H1 (cell line): ENCODE data around the gene MIPEP. TPM values are rescaled to one million over a fixed set of nuclear protein-coding genes. Genes with fewer than 3 reads are reported as not detected.

ENCODE experiments used
- CTCF ChIA-PET: fragments of 300-600 bp; sonication (Branson Sonifier 250); formaldehyde crosslinking; loops from one replicate; lab custom pipeline; 2021; ENCODE audit not compliant: partially characterized antibody; lab: Charles Lee
- POLR2A ChIA-PET: fragments of 300-600 bp; sonication (Branson Sonifier 250); formaldehyde crosslinking; loops from one replicate; lab custom pipeline; 2021; ENCODE audit warnings: inconsistent platforms; ENCODE audit not compliant: partially characterized antibody; lab: Charles Lee
- DNase-seq, 2 experiments: peaks; one replicate each; pipeline versions ENCODE4 v3.0.0 to v3.0.0-alpha.2; 2010 to 2022; ENCODE audit warnings: low spot score in 2 of 2, low read depth in 1 of 2, mixed read lengths in 1 of 2
- FAIRE-seq: peaks from 2 replicates; lab custom pipeline; 2011; peaks lifted over from hg19 to GRCh38; lab: Jason Lieb, UNC
- H2AFZ ChIP-seq: 2 replicates; pipeline ENCODE4 v1.8.1; 2012; ENCODE audit warnings: low read length, inconsistent platforms
- H2AK5ac ChIP-seq: 2 replicates; pipeline ENCODE4 v1.6.1; 2013; ENCODE audit warnings: low read depth, low read length
- H2BK120ac ChIP-seq: replicated peaks from 2 replicates; pipeline ENCODE3; 2013; ENCODE audit warnings: low read depth, low read length, inconsistent platforms
- H2BK12ac ChIP-seq: 2 replicates; pipeline ENCODE4 v1.6.1; 2013; ENCODE audit warnings: low read depth, low read length
- H2BK15ac ChIP-seq: 2 replicates; pipeline ENCODE4 v1.6.1; 2013; ENCODE audit warnings: low read length
- H2BK20ac ChIP-seq: 2 replicates; pipeline ENCODE4 v1.6.1; 2013; ENCODE audit warnings: low read length
- H2BK5ac ChIP-seq: 2 replicates; pipeline ENCODE4 v1.6.1; 2013; ENCODE audit warnings: low read depth, low read length
- H3K14ac ChIP-seq: 2 replicates; pipeline ENCODE4 v1.6.1; 2013; ENCODE audit warnings: inconsistent platforms; ENCODE audit not compliant: insufficient read length
- H3K18ac ChIP-seq: 2 replicates; pipeline ENCODE4 v1.6.1; 2013; ENCODE audit warnings: low read length; ENCODE audit errors: extremely low read depth
- H3K23ac ChIP-seq: 2 replicates; pipeline ENCODE4 v1.6.1; 2013; ENCODE audit warnings: inconsistent platforms; ENCODE audit not compliant: insufficient read length
- H3K23me2 ChIP-seq: 2 replicates; pipeline ENCODE4 v1.6.1; 2013; ENCODE audit warnings: low read depth, low read length
- H3K27ac ChIP-seq: 2 replicates; pipeline ENCODE4 v1.6.1; 2011; ENCODE audit warnings: low read depth, low read length, inconsistent platforms
- H3K27me3 ChIP-seq, 4 experiments: replicated peaks in 1 of 4; 1 replicate in 1 of 4; 2 replicates in 3 of 4; pipeline versions ENCODE4 v1.6.1 to v1.8.1; 2011 to 2013; ENCODE audit warnings: low read length in 3 of 4, mild to moderate bottlenecking in 3 of 4, inconsistent platforms in 2 of 4, mixed read lengths in 2 of 4, moderate library complexity in 1 of 4; ENCODE audit not compliant: control insufficient read depth in 3 of 4, insufficient read depth in 3 of 4; ENCODE audit errors: extremely low read depth in 1 of 4
- H3K36me3 ChIP-seq, 4 experiments: 2 replicates each; pipeline versions ENCODE4 v1.6.1 to v1.8.1; 2011 to 2013; ENCODE audit warnings: mild to moderate bottlenecking in 4 of 4, low read length in 3 of 4, moderate library complexity in 2 of 4, control low read depth in 1 of 4, inconsistent platforms in 1 of 4; ENCODE audit not compliant: insufficient read depth in 4 of 4, control insufficient read depth in 2 of 4
- H3K4ac ChIP-seq: replicated peaks from 2 replicates; pipeline ENCODE3; 2013; ENCODE audit warnings: low read length, low read depth, mixed read lengths, inconsistent platforms; ENCODE audit not compliant: insufficient read length
- H3K4me1 ChIP-seq, 4 experiments: replicated peaks in 1 of 4; 1 replicate in 1 of 4; 2 replicates in 3 of 4; pipeline versions ENCODE4 v1.6.1 to v1.8.1; 2011 to 2013; ENCODE audit warnings: low read length in 3 of 4, inconsistent platforms in 2 of 4, mixed read lengths in 1 of 4; ENCODE audit not compliant: insufficient read depth in 4 of 4, control insufficient read depth in 3 of 4
- H3K4me2 ChIP-seq, 2 experiments: 2 replicates each; pipeline versions ENCODE4 v1.6.1 to v1.8.1; 2011 to 2013; ENCODE audit warnings: low read depth in 2 of 2, low read length in 2 of 2, control low read depth in 1 of 2, inconsistent platforms in 1 of 2, mild to moderate bottlenecking in 1 of 2; ENCODE audit not compliant: insufficient read depth in 1 of 2
- H3K4me3 ChIP-seq, 4 experiments: fragments of 200-600, 300-600 bp in 1 of 4; sonication (generic), shearing (Covaris generic), sonication (Bioruptor Twin) in 1 of 4; 2 replicates each; pipeline versions ENCODE4 v1.5.1 to v1.8.1; 2011 to 2016; ENCODE audit warnings: low read length in 4 of 4, low read depth in 3 of 4, control low read depth in 2 of 4, inconsistent platforms in 2 of 4, mild to moderate bottlenecking in 2 of 4, mixed read lengths in 1 of 4, moderate library complexity in 1 of 4; ENCODE audit not compliant: insufficient read depth in 2 of 4; ENCODE audit errors: extremely low read depth in 1 of 4
- H3K56ac ChIP-seq: replicated peaks from 2 replicates; pipeline ENCODE3; 2013; ENCODE audit warnings: low read depth, mild to moderate bottlenecking, mixed read lengths, low read length, inconsistent platforms; ENCODE audit not compliant: insufficient read length
- H3K79me1 ChIP-seq: 2 replicates; pipeline ENCODE4 v1.6.1; 2013; ENCODE audit warnings: low read depth, low read length, control low read depth
- H3K79me2 ChIP-seq, 2 experiments: 2 replicates each; pipeline versions ENCODE4 v1.6.1 to v1.8.1; 2012 to 2013; ENCODE audit warnings: low read length in 2 of 2, mild to moderate bottlenecking in 2 of 2, inconsistent platforms in 1 of 2; ENCODE audit not compliant: insufficient read depth in 2 of 2, control insufficient read depth in 1 of 2
- H3K9ac ChIP-seq, 4 experiments: replicated peaks in 1 of 4; 1 replicate in 1 of 4; 2 replicates in 3 of 4; pipeline versions ENCODE4 v1.6.1 to v1.8.1; 2011 to 2013; ENCODE audit warnings: low read depth in 3 of 4, low read length in 3 of 4, control low read depth in 2 of 4, mild to moderate bottlenecking in 2 of 4, moderate library complexity in 2 of 4, inconsistent platforms in 1 of 4; ENCODE audit errors: extremely low read depth in 1 of 4
- H3K9me3 ChIP-seq, 2 experiments: 2 replicates each; pipeline versions ENCODE4 v1.6.1 to v1.8.1; 2012 to 2013; ENCODE audit warnings: mild to moderate bottlenecking in 2 of 2, moderate library complexity in 2 of 2, control low read depth in 1 of 2, inconsistent platforms in 1 of 2, low read depth in 1 of 2, low read length in 1 of 2, mixed read lengths in 1 of 2; ENCODE audit not compliant: insufficient read depth in 2 of 2
- H4K20me1 ChIP-seq, 2 experiments: replicated peaks in 1 of 2; 2 replicates each; pipeline versions ENCODE3 to v1.8.1; 2011 to 2013; ENCODE audit warnings: inconsistent platforms in 2 of 2, low read length in 2 of 2, mild to moderate bottlenecking in 1 of 2; ENCODE audit not compliant: insufficient read depth in 2 of 2, control insufficient read depth in 1 of 2
- H4K5ac ChIP-seq: 2 replicates; pipeline ENCODE4 v1.6.1; 2013; ENCODE audit warnings: low read length, low read depth, mixed read lengths, inconsistent platforms; ENCODE audit not compliant: insufficient read length
- H4K8ac ChIP-seq: 2 replicates; pipeline ENCODE4 v1.8.0; 2013; ENCODE audit warnings: mild to moderate bottlenecking, moderate library complexity, low read length, inconsistent platforms; ENCODE audit not compliant: insufficient read depth; ENCODE audit errors: extremely low read depth
- H4K91ac ChIP-seq: replicated peaks from 2 replicates; pipeline ENCODE3; 2013; ENCODE audit warnings: low read length, mixed read lengths, inconsistent platforms; ENCODE audit not compliant: insufficient read length
- ASH2L ChIP-seq: fragments of 200-600, 300-600 bp; sonication (generic); IDR thresholded peaks from one replicate; pipeline ENCODE4 v1.7.1; 2017; ENCODE audit warnings: low read length
- EP300 ChIP-seq, 2 experiments: IDR thresholded peaks; 1 replicate in 1 of 2; 2 replicates in 1 of 2; pipeline ENCODE4 v1.6.1; 2011 to 2012; ENCODE audit warnings: low read depth in 2 of 2, low read length in 2 of 2, mild to moderate bottlenecking in 2 of 2, borderline replicate concordance in 1 of 2, inconsistent platforms in 1 of 2, moderate library complexity in 1 of 2
- HDAC2 ChIP-seq, 2 experiments: fragments of 300-600 bp in 1 of 2; sonication (generic) in 1 of 2; IDR thresholded peaks; 2 replicates each; pipeline ENCODE4 v1.6.1; 2011 to 2012; ENCODE audit warnings: low read depth in 2 of 2, low read length in 2 of 2, mild to moderate bottlenecking in 2 of 2, moderate library complexity in 2 of 2, borderline replicate concordance in 1 of 2, inconsistent platforms in 1 of 2
- JUN ChIP-seq: IDR thresholded peaks from 2 replicates; pipeline ENCODE4 v1.6.1; 2011; ENCODE audit warnings: low read depth, mild to moderate bottlenecking, improper control_type of control experiment, low read length
- JUND ChIP-seq: IDR thresholded peaks from 2 replicates; pipeline ENCODE4 v1.6.1; 2011; ENCODE audit warnings: mild to moderate bottlenecking, improper control_type of control experiment, low read length
- NRF1 ChIP-seq: IDR thresholded peaks from 2 replicates; pipeline ENCODE4 v1.6.1; 2011; ENCODE audit warnings: mild to moderate bottlenecking, low read depth, low read length, improper control_type of control experiment
- POU5F1 ChIP-seq: IDR thresholded peaks from 2 replicates; pipeline ENCODE4 v1.6.1; 2011; ENCODE audit warnings: low read depth, mild to moderate bottlenecking, low read length, moderate library complexity
- SIRT6 ChIP-seq: IDR thresholded peaks from one replicate; pipeline ENCODE4 v1.7.1; 2012; ENCODE audit warnings: low read length, inconsistent platforms
- ZNF274 ChIP-seq: IDR thresholded peaks from 2 replicates; pipeline ENCODE4 v1.7.0; 2012; ENCODE audit warnings: low read length, borderline replicate concordance; ENCODE audit errors: extremely low read depth
- whole genome bisulfite sequencing, 2 experiments: shearing (Covaris generic) in 1 of 2; methylation state at CpG; one replicate each; pipeline versions ENCODE4 v1.1.6 to v1.1.7; 2013 to 2015; ENCODE audit warnings: low lambda C conversion rate in 2 of 2, mixed read lengths in 2 of 2, inconsistent platforms in 1 of 2, low coverage in 1 of 2, missing lambda C conversion rate in 1 of 2; ENCODE audit not compliant: insufficient replicate concordance in 2 of 2, insufficient coverage in 1 of 2, insufficient read length in 1 of 2; ENCODE audit errors: extremely low coverage in 1 of 2, missing lambda C conversion rate in 1 of 2; 5-methylcytosine and 5-hydroxymethylcytosine counted together
- polyA plus RNA-seq, 7 experiments: library from polyadenylated mRNA; depleted of rRNA in 3 of 7; stranded (reverse) in 5 of 7; unstranded in 2 of 7; fragments of >200 nt in 5 of 7; fragments of 200-250 nt in 2 of 7; gene quantifications; 1 replicate in 5 of 7; 2 replicates in 1 of 7; 4 replicates in 1 of 7; pipeline versions ENCODE4 v1.2.1 to v1.2.3, GENCODE V29; 2011 to 2013; ENCODE audit warnings: missing spikeins in 2 of 7, mixed read lengths in 2 of 7
- total RNA-seq: library from RNA; stranded (reverse); fragmentation: NEBNext Ultra II Directional; extraction: Animal tissue kit (Norgen Biotek cat#: 25700); gene quantifications from 2 replicates; pipeline ENCODE4 v1.2.1, GENCODE V29; 2021

Gene MIPEP
- total and polyA plus RNA-seq, 2 of the 8 experiments (the other 6 are each of a cell fraction or from before 2014, with no cell fraction given) = 24.0 to 24.2 TPM

GRCh38 chr13:23817830-23818229 is 71.4 kb downstream of the MIPEP start:
- CTCF ChIA-PET = interaction anchor here (0.7 to 1.1 kb wide), 3 partner anchors 27 to 48 kb away, joined by 3 to 5 read pairs (median 4); no protein-coding TSS in a partner anchor
- Histone ChIP-seq H4K20me1 (no peaks in the 10 kb centered on the region), H3K27ac (no peak overlapping the region), H3K4me3 (no peak overlapping the region), H3K36me3 (no peaks in the 10 kb centered on the region), H3K56ac (no peak overlapping the region), H3K4me1 (no peaks in the 10 kb centered on the region), H3K18ac (no peak overlapping the region), H4K91ac (no peak overlapping the region), H3K79me2 (no peaks in the 10 kb centered on the region), H2BK20ac (no peak overlapping the region)
- WGBS, 2 experiments = 88% methylated on average over 4 of the region's 4 CpGs; no CpG with 5 or more reads in 1 of the 2 experiments
- no peak for TF ChIP-seq SIRT6
- TF ChIP-seq HDAC2 (IDR thresholded peaks at IDR 0.05; ENCODE audit: borderline replicate concordance in 1 of 2, low read depth in 2 of 2, low read length in 2 of 2) = no peak
- no peak for TF ChIP-seq JUND
- no peak for TF ChIP-seq POU5F1
- no peak for TF ChIP-seq NRF1
- TF ChIP-seq ASH2L = no peak
- no peak for TF ChIP-seq ZNF274
- no peak for TF ChIP-seq EP300 (IDR thresholded peaks at IDR 0.05; ENCODE audit: borderline replicate concordance in 1 of 2, low read depth in 2 of 2, low read length in 2 of 2)
- no peak for TF ChIP-seq JUN
- TF ChIP-seq, all 59 proteins: peak for 0
- H3K9me3 ChIP-seq = no peaks in the 10 kb centered on the region
- H2BK15ac ChIP-seq = no peak overlapping the region
- no peak overlapping the region for H3K14ac ChIP-seq
- H4K5ac ChIP-seq = no peak overlapping the region
- DNase-seq = no peak
- H3K27me3 ChIP-seq = no peaks in the 10 kb centered on the region
- H2BK120ac ChIP-seq = no peak overlapping the region
- POLR2A ChIA-PET = interaction anchor here (0.8 kb wide), 1 partner anchor 19 kb away, joined by 3 read pairs; no protein-coding TSS in a partner anchor
- H3K23me2 ChIP-seq = no peaks in the 10 kb centered on the region
- H4K8ac ChIP-seq = no peak overlapping the region
- H2BK12ac ChIP-seq = no peak overlapping the region
- no peak overlapping the region for H2AK5ac ChIP-seq
- no peak overlapping the region for H3K9ac ChIP-seq
- H3K23ac ChIP-seq = no peak overlapping the region
- no peak overlapping the region for H3K4me2 ChIP-seq
- H2BK5ac ChIP-seq = no peak overlapping the region
- no peaks in the 10 kb centered on the region for H3K79me1 ChIP-seq
- no peak for FAIRE-seq
- no peak overlapping the region for H2AFZ ChIP-seq
- H3K4ac ChIP-seq = no peak overlapping the region
